ENCODE data around the gene SLC26A2. TPM values are rescaled to one million over a fixed set of nuclear protein-coding genes. Genes with fewer than 3 reads are reported as not detected.
A peak's percentile ranks its signal among the peaks of the same experiment; 100 is the strongest.

SLC26A2 gene
- total and polyA plus RNA-seq, 2 of the 8 experiments (the other 6 are each of a cell fraction or from before 2014, with no cell fraction given) = 3.7 to 11.4 TPM

- ChIA-PET CTCF (ENCODE audit: partially characterized antibody) (interaction anchor here (0.8 to 6.4 kb wide), 19 partner anchors 8 to 686 kb away, joined by 3 to 80 read pairs (median 4); partner anchors contain the start of gene SLC26A2), POLR2A (ENCODE audit: partially characterized antibody) (interaction anchor here (0.6 kb wide), 1 partner anchor 19 kb away, joined by 3 read pairs; no protein-coding TSS in a partner anchor)
- Histone ChIP-seq H3K27me3 (replicated peaks in 1 of 4; ENCODE audit: control insufficient read depth in 3 of 4, extremely low read depth in 1 of 4, insufficient read depth in 3 of 4, low read length in 3 of 4) (no peaks in the 10 kb centered on the region; a peak in 2 of 7 replicates), H3K27ac (ENCODE audit: low read depth, low read length) (no peak overlapping the region), H2BK12ac (ENCODE audit: low read depth, low read length) (no peak overlapping the region), H3K79me2 (ENCODE audit: control insufficient read depth in 1 of 2, insufficient read depth in 2 of 2, low read length in 2 of 2) (no peaks in the 10 kb centered on the region), H3K23ac (ENCODE audit: insufficient read length) (no peak overlapping the region), H3K9me3 (ENCODE audit: insufficient read depth in 2 of 2, low read depth in 1 of 2, low read length in 1 of 2) (no peaks in the 10 kb centered on the region), H3K79me1 (ENCODE audit: low read depth, low read length) (no peaks in the 10 kb centered on the region), H3K4me2 (ENCODE audit: insufficient read depth in 1 of 2, low read depth in 2 of 2, low read length in 2 of 2) (0 out of 4 replicates have a peak overlapping the region, but pooled peaks of 1 of the 2 experiments have one; percentile 11), H2BK15ac (ENCODE audit: low read length) (no peak overlapping the region), H4K8ac (ENCODE audit: extremely low read depth, insufficient read depth, low read length) (peak overlapping the region; percentile 73; the same call in 1 of the 2 replicates), H3K23me2 (ENCODE audit: low read depth, low read length) (no peaks in the 10 kb centered on the region), H2AFZ (ENCODE audit: low read length) (peak overlapping the region; percentile 72; the same call in 1 of the 2 replicates), H2BK5ac (ENCODE audit: low read depth, low read length) (no peak overlapping the region), H2AK5ac (ENCODE audit: low read depth, low read length) (no peak overlapping the region), H4K20me1 (replicated peaks in 1 of 2; ENCODE audit: control insufficient read depth in 1 of 2, insufficient read depth in 2 of 2, low read length in 2 of 2) (no peaks in the 10 kb centered on the region), H3K9ac (replicated peaks in 1 of 4; ENCODE audit: extremely low read depth in 1 of 4, low read depth in 3 of 4, low read length in 3 of 4) (no peak overlapping the region), H3K14ac (ENCODE audit: insufficient read length) (no peak overlapping the region), H3K4me1 (replicated peaks in 1 of 4; ENCODE audit: control insufficient read depth in 3 of 4, insufficient read depth in 4 of 4, low read length in 3 of 4) (peaks cover 0 to 3% (median 0%) of the 10 kb centered on the region in 4 experiments; a peak in 1 of 7 replicates), H3K36me3 (ENCODE audit: control insufficient read depth in 2 of 4, insufficient read depth in 4 of 4, low read length in 3 of 4) (no peaks in the 10 kb centered on the region), H3K4ac (replicated peaks; ENCODE audit: insufficient read length, low read depth, low read length) (no peak overlapping the region), H2BK120ac (replicated peaks; ENCODE audit: low read depth, low read length) (no peak overlapping the region), H3K56ac (replicated peaks; ENCODE audit: insufficient read length, low read depth, low read length) (no peak overlapping the region), H2BK20ac (ENCODE audit: low read length) (no peak overlapping the region), H4K91ac (replicated peaks; ENCODE audit: insufficient read length, low read length) (no peak overlapping the region), H3K4me3 (ENCODE audit: extremely low read depth in 1 of 4, insufficient read depth in 2 of 4, low read depth in 3 of 4, low read length in 4 of 4) (no peak overlapping the region), H3K18ac (ENCODE audit: extremely low read depth, low read length) (no peak overlapping the region), H4K5ac (ENCODE audit: insufficient read length, low read depth, low read length) (no peak overlapping the region)
- no peak for FAIRE-seq
- 59% methylated on average over 25 of the region's 25 CpGs; no CpG with 5 or more reads in 1 of the 2 experiments for WGBS, 2 experiments (ENCODE audit: extremely low coverage in 1 of 2, insufficient coverage in 1 of 2, insufficient read length in 1 of 2, insufficient replicate concordance in 2 of 2, low coverage in 1 of 2, low lambda C conversion rate in 2 of 2, missing lambda C conversion rate in 1 of 2)
- peak in 1 of 2 experiments; percentile 72 for DNase-seq (ENCODE audit: low read depth in 1 of 2, low spot score in 2 of 2)
- TF ChIP-seq PHF8 (conservative IDR thresholded peaks at IDR 0.05; ENCODE audit: low read depth, low read length) (no peak), SIRT6 (IDR thresholded peaks at IDR 0.05; ENCODE audit: low read length) (no peak), NANOG (IDR thresholded peaks at IDR 0.05; ENCODE audit: insufficient read depth, low read depth, low read length, poor library complexity, severe bottlenecking) (no peak), SP2 (IDR thresholded peaks at IDR 0.05; ENCODE audit: low read length) (no peak), GABPA (IDR thresholded peaks at IDR 0.05; ENCODE audit: borderline replicate concordance, insufficient read depth, low read length) (0 out of 2 replicates have a peak, but pooled peaks have one; percentile 22), HDAC6 (IDR thresholded peaks at IDR 0.05; ENCODE audit: low read depth, low read length) (no peak), NRF1 (IDR thresholded peaks at IDR 0.05; ENCODE audit: low read depth, low read length) (no peak), ZNF274 (IDR thresholded peaks at IDR 0.05; ENCODE audit: borderline replicate concordance, extremely low read depth, low read length) (no peak), CBX8 (IDR thresholded peaks at IDR 0.05; ENCODE audit: borderline replicate concordance, low read depth, low read length) (no peak), POLR2A (IDR thresholded peaks at IDR 0.05; ENCODE audit: control extremely low read depth in 1 of 2, low read depth in 2 of 2, low read length in 2 of 2) (no peak)
Observed at GRCh38 chr5:149932445-149933350, 27.9 kb upstream of the SLC26A2 start.
